Measurements from ENCODE around the gene TBC1D9B.

GRCh38 chr5:179868541-179868940 lies 39.2 kb downstream of the TBC1D9B start:
- no peak for TF ChIP-seq MAFK (conservative IDR thresholded peaks at IDR 0.05 in 1 of 2, IDR thresholded peaks at IDR 0.05 in 1 of 2; ENCODE audit: low read length in 2 of 2)
- no peak for TF ChIP-seq GABPA (IDR thresholded peaks at IDR 0.05; ENCODE audit: low read depth, low read length)
- no peak for TF ChIP-seq GABPA (CRISPR knock-in tag; IDR thresholded peaks at IDR 0.05; ENCODE audit: low read depth)
- TF ChIP-seq DNMT3B (CRISPR knock-in tag; conservative IDR thresholded peaks at IDR 0.05): no peak
- TF ChIP-seq IKZF4 (CRISPR knock-in tag; IDR thresholded peaks at IDR 0.05; ENCODE audit: borderline replicate concordance, low read depth, not compliant biosample characterization): no peak
- TF ChIP-seq ONECUT2 (CRISPR knock-in tag; IDR thresholded peaks at IDR 0.05): no peak
- TF ChIP-seq CTCF (CRISPR knock-in tag; IDR thresholded peaks at IDR 0.05): no peak
- no peak for TF ChIP-seq XBP1 (CRISPR knock-in tag; IDR thresholded peaks at IDR 0.05)
- TF ChIP-seq AGO1 (IDR thresholded peaks at IDR 0.05; ENCODE audit: low read depth, low read length, poor library complexity, severe bottlenecking): no peak

Measured in HepG2 (cell line).